HG02981 (cell line): Measurements from ENCODE around the gene GAGE13.
"Not testable (repeated sequence)": the region's sequence is repeated elsewhere in the genome, so short reads cannot be mapped to it uniquely, and the experiment has no call there.

Experiments
- ATAC-seq: cut with Tn5 transposase; IDR thresholded peaks from one replicate; pipeline ENCODE4 v1.9.1; 2021; ENCODE audit warnings: mild to moderate bottlenecking, moderate library complexity; ENCODE audit not compliant: unreplicated experiment

GAGE13 gene

GRCh38 chrX:49331282-49331681 is at the start of gene GAGE13:
Gene GAGE13 (plus strand): TSS chrX:49331582. CDS start chrX:49332738, 1,156 bp downstream.
- ATAC-seq = not testable (repeated sequence)

DNA sequence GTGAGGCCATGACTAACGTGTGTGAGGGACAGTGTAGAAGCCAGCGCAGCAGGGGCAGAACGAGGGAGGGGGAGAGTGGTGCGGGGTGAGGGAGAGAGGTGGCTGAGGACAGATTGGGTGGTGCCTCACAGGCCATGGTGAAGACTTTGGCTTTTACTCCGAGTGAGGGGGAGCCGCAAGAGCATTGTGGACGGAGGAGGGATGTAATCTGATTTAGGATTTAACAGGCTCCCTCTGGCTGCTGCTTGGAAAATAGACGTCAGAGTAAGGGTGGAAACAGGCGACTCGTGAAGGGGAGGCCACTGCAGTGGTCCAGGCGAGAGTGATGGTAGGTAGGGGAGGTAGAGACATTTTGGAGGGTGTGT is 48.8 kb upstream of the GAGE13 start:
- ATAC-seq = no peak

- no peak for ATAC-seq
These were observed 47.2 kb upstream of the GAGE13 start for GRCh38 chrX:49284212-49284611.

- ATAC-seq = no peak
These were observed 45.2 kb upstream of the GAGE13 start for GRCh38 chrX:49286136-49286535.

DNA sequence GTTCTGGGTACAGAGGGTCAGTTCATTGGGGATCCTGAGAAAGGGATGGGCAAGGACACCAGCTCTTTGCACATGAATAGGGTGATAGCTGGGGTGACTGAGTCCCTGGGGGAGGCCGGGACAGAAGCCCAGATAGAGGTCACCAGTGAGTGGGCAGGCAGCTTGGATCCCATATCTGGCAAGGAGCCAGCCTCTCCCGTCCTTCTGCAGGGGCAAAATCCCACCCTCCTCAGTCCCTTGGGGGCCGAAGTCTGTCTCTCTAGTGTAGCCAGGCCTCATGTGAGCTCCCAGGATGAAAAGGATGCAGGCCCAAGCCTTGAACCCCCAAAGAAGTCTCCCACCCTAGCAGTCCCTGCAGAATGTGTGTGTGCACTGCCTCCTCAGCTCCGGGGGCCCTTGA is 44.8 kb upstream of the GAGE13 start:
- ATAC-seq = no peak

GRCh38 chrX:49287665-49288064 is 43.7 kb upstream of the GAGE13 start:
- ATAC-seq = no peak

GRCh38 chrX:49290215-49290614 is 41.2 kb upstream of the GAGE13 start:
- no peak for ATAC-seq

- ATAC-seq = no peak
These were observed 39.6 kb upstream of the GAGE13 start for GRCh38 chrX:49291615-49292337.

DNA sequence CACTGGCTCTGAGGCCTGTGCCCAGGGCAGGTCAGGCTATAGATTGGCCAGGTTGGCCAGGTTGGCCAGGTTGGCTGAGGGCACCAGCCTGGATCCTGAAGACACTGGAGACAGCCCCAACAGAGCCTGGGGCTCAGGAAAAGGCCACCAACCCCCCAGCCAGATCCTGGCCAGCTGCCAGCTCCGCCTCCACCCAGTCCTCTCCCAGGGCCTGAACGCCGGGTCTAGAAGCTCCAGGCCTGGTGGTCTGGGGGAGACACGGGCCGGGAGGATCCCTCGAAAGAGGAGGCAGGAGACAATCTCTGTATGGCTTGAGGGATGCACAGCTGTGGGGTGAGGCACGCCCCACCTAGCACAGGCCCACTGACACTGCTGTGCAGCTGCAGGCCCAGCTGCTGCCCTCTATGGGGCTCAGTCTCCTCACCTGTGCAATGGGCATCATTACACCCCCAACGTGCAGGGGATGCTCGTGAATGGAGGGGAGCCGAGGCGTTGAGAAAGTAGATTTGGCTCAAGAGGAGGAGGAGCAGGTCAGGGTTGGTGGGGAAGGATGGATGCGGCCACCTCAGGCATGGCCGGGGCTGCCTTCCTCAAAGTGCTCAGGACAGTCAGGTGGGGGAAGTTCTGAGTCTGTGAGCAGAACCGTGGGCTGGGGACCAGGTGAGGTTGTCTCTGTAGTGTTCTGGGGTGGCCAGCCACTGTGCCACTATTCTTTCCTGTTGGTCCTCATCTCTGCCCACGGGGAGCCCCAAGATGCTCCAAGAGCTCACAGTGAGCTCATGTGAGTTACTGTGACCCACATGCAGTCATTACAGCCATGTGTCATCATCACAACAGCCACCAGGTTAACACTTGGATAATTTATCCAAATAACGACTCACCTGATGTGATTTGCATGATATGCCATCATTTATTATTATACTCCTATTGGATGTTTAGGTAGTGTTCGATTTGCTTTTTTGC is 38.7 kb upstream of the GAGE13 start:
- no peak for ATAC-seq

DNA sequence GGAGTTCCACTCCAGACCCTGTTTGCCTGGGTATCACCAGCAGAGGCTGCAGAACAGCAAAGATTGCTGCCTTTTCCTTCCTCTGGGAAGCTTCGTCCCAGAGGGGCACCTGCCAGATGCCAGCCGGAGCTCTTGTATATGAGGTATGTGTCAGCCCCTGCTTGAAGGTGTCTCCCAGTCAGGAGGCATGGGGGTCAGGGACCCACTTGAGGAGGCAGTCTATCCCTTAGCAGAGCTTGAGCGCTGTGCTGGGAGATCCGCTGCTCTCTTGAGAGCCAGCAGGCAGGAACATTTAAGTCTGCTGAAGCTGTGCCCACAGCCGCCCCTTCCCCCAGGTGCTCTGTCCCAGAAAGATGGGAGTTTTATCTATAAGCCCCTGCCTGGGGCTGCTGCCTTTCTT is 32.1 kb upstream of the GAGE13 start:
- ATAC-seq = not testable (repeated sequence)

- ATAC-seq = no peak
These were observed 30.7 kb upstream of the GAGE13 start for GRCh38 chrX:49300703-49301102.

- ATAC-seq = no peak
These were observed 28.0 kb upstream of the GAGE13 start, which contains the start of gene GAGE10 for GRCh38 chrX:49303346-49303745. Gene GAGE10 (plus strand): TSS chrX:49303646. CDS start chrX:49304860, 1,214 bp downstream.

GRCh38 chrX:49307775-49308174 is 23.6 kb upstream of the GAGE13 start:
- ATAC-seq = not testable (repeated sequence)

GRCh38 chrX:49308604-49309269 is 22.6 kb upstream of the GAGE13 start:
- no peak for ATAC-seq

DNA sequence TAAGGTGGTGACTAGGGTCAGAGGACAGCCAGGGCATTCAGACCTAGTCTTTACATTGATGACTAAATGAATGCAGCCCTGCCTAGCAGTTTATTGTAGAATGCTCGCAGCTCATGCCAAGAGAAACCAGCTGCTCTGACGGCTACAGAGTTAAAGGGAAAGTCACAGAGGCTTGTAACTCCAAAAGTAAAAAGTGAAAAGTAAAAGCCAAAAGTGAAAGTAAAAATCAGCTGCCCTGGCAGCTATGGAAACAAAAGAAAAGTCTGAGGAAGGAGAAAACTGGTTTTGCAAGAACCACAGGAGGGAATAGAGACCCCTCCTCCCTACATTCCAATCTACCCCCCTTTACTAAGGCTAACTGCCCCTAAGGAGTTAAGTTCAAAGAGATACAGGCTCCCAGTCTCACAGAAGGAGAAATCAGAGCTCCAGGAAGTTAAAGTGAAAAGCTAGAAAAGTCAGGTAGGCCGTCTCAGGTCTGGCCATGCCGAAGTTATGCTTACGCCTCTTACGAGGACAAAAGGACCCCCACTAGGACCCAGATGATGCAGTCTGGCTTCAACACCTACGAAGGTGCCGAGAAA is 21.9 kb upstream of the GAGE13 start:
- no peak for ATAC-seq

GRCh38 chrX:49310371-49310770 is 21.0 kb upstream of the GAGE13 start:
- no peak for ATAC-seq

DNA sequence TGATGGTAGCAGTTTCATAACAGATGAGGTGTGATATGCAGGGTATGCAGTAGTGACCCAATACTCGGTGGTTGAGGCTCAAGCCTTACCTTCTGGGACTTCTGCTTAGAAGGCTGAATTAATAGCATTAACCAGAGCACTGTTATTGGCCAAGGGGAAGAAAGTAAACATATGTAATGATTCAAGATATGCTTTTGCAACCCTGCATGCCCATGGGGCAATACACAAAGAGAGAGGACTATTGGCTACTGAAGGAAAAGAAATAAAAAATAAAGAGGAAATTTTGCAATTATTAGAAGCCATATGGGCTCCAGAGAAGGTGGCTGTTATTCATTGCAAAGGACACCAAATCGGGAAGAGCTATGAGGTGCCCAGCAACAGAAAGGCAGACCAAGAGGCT is 19.2 kb upstream of the GAGE13 start:
- ATAC-seq = no peak

DNA sequence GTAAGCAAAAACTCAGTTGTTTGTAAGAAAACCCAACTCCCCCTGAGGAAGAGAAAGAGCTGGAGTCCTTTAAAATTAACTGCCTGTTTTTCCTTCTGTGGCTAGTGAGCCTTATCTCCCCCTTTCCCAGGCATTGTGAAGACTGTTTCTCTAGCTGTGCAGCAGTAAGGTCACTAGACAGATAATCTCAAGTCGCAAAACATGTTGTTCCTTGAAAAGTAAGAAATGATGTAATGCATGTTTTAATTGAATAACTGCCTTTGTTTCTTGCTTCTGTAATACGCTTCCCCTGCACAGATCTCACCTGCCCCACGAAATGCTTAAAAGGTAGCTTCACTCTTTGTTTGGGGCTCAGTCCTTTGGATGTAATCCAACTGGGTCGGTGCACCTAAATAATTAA is 15.3 kb upstream of the GAGE13 start:
- no peak for ATAC-seq

GRCh38 chrX:49321737-49322136 is 9.6 kb upstream of the GAGE13 start, which contains the start of gene GAGE12J:
Gene GAGE12J (plus strand): TSS chrX:49322037. CDS start chrX:49323194, 1,157 bp downstream.
- not testable (repeated sequence) for ATAC-seq

DNA sequence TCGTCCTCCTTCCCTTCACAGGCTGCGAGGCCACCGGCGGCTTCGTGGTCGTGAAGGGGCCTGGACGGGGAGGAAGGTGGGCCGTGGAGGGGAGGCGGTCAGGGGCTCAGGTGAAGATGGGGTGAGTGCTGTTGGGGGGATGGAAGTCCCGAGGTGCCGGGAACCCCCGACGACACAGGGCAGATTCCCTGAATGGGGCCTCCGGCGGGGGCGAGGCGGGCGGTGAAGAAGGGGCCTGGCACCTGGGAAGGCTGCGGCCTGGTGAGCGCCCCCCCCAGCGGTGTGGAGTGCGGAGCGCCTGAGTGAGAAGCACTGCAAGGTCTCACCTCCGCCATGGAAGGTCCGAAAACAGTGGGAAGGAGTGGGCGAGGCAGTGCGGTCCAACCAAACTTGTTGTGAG is 9.1 kb upstream of the GAGE13 start:
- ATAC-seq = not testable (repeated sequence)

DNA sequence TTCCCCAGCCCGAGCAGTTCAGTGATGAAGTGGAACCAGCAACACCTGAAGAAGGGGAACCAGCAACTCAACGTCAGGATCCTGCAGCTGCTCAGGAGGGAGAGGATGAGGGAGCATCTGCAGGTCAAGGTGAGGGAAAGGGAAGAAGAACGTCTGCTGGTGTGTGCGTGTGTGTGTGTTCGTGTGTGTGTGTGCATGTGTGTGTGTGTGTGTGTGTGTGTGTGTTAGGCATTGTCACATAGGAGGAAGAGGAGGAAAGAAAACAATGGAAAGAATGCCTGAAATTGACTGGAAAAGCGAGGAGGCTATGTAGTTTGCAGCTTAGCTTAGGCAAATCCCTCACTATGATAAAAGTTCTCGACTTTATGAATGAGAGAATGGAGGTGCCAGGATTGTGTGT is 7.6 kb upstream of the GAGE13 start:
- ATAC-seq = not testable (repeated sequence)
